ENCODE measurements around the gene PLXNC1. TPM values are rescaled to one million over a fixed set of nuclear protein-coding genes. Genes with fewer than 3 reads are reported as not detected.

PLXNC1 gene
- total RNA-seq, 1 donor from 2014 or later, result 2.7 TPM

DNA sequence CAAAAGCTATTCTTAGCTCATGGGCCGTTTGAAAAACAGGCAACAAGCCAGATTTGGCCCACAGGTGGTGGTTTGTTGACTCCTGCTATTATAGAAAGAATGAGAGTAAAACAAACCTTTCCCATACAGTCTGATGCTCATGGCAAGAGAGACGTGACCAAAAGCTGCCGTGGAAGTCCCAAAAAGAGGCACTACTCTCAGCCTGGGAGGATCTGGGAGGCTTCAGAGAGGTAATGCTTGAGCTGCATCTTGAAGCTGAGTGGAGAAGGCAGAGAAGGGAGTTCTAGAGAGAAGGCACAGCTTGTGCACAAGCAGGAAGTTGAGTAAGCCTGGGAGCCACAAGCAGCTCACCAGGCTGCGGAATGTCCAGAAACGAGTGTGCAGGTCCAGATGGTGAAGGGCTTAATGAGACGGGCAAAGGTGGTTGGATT, 9.6 kb downstream of the PLXNC1 start:
- DNase-seq (ENCODE audit: low read depth), result no peak

- DNase-seq (ENCODE audit: low read depth), result no peak
Measured at GRCh38 chr12:94158666-94159065, 10.3 kb downstream of the PLXNC1 start.

- DNase-seq (ENCODE audit: low read depth), result no peak
Measured at GRCh38 chr12:94162108-94162507, 13.7 kb downstream of the PLXNC1 start.

DNA sequence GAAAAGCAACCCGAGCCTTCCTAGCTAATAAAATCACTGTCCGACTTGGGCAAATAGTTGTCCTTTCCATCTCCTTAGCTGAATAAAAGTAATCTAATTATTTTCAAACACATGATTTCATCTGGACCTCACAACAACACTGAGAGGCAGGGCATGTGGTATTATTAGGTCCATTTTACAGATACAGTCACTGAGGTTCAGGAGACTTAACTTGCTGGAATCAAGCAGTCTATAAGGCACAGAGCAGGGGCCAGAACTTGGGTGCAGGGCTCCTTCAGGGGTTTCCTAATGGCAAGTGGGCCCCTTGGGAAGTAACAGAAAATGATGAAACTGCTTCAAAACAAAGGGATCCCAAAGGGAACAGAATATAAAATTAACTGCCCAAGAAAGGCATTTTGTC, 15.5 kb downstream of the PLXNC1 start:
- DNase-seq (ENCODE audit: low read depth), result no peak

- DNase-seq (ENCODE audit: low read depth), result no peak
Measured at GRCh38 chr12:94165138-94165537, 16.8 kb downstream of the PLXNC1 start.

DNA sequence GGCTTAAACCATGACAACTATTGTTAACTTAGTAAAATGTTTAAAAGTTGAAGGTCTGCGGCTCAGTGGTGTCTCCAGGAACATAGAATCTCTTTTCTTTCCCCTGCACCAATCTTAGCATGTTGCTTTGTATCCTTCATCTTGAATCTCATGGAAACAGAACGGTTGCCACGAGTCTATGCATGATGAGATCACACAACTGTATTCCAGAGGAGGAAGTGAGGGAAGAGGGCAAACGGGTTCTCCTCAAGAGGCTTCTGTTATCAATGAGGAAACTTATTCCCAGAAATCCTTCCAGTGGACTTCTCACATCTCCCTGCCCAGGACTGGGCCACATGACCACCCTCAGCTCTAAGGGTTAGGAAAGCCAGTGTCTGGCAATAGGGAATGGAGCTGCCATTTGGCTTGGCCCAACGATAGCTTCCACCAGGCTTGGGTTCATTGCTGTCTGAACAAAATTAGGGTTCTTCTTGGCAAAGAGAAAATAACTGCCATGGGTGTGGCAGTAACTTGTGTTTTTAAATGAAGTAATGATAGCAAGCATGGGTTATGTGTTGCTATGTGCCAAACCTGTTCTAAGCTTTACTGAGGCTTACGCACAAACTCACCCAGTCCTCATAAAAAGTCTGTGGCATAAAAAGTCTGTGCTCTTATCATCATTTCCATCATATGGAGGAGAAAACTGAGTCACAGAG, 17.4 kb downstream of the PLXNC1 start:
- DNase-seq (ENCODE audit: low read depth), result no peak

DNA sequence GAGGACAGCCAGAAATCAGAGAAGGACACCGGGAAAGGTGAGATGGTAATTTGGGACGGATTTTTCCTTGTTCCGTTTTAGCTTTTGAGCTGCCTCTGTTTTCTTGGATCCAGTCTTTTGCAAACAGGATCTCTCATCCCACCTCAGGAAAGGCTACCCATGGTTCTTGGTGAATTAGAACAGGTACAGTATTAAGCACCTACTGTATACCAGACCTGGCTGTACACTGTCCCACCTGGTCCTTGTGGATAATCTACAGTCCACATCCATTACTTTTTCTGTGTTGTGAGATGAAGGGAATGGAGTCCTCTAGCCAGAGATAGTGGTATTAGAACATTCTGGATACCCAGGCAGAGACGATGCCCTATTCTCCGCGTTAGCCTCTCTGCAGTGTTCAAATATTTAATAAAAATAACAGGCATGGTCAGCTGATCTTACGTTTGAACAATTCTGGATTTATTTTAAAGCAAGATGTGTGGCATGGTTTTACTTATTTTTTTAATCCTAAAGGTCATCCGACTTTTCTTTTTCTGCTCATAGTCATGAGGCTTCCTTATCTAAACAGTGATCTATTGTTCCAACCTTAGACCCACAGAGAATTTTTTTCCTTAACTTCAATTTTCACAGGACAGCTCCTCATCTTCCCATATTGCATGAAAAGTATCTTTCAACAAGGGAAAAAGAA, 18.8 kb downstream of the PLXNC1 start:
- no peak for DNase-seq (ENCODE audit: low read depth)

DNA sequence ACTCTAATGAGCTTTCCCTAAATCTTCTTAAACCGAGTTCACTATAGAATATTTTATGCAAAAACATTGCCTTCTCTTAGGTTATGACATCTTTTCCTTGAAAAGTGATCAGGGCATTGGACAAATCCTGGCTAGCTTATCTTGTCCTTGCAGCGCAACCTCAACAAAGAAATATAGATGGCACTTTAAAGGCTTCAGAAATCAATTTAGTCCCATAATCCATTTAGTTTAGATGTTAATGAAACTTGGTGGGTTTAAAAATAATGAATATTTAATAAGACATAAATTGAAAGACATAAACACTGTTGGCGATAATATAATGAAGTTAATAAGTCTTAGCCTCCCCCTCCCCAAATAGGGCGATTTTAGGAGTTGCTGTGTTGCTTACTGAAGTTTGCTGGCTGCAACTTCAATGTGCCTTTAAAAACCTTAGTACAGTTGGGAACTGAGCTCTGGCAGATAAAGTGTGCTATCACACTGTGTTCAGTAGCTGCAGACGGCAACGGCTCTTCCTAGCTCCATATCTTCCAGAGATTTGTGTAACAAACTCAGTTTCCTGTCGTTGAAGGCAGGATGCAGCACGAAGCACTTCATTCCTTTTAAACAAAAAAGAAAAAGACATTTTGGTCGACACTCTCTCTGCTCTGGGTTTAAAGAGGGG, 19.5 kb downstream of the PLXNC1 start:
- DNase-seq (ENCODE audit: low read depth), result no peak

DNA sequence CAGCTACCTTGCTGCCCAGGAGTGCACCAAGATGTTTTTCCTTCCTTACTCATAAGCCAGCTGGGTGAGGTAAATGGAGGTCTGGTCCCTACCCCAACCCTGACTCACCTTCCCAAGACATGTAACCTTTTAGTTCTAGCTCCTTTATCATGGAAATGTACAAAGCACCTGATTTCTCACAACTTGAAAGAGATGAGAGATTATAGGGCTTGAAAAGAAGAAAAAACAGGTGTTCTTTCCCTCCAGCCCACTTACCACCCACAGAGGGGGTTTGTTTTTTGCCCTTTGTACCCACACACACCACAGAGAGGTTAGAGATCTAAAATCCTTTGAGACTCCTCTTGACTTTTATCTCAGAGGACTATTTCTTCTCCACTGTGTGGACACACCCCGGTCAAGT, 21.1 kb downstream of the PLXNC1 start:
- no peak for DNase-seq (ENCODE audit: low read depth)

DNA sequence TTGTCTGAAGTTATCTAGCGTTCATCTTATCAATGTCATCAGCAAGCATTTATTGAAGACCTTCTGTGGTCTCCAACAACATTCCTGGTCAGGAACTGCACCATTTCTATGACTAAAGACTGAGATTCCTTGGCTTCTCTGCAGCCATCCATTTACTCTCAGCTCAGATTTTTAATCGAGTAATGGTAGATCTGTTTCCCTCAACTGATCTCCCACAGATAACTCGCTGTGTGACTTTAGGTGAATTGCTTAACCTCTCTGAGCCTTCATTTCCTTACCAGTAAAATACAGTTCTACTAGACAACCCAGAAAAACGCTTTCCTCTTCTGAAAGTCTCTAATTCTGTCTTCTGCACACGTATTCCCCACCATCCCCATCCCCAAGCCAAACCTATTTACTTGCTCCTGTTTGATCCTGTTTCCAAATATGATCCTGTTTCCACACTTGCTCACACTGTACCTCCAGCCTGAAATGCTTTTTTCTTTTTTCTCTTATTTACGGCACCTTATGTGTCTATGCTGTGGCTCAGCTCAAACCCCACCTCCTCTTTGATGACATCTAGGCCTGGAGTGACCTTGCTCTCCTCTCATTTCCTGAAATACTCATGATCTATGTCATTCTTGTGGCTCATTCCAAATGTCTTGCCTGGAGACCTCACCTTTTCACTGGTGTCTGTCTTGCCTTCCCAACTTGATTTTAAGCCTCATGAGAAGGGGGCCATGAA, 21.8 kb downstream of the PLXNC1 start:
- DNase-seq (ENCODE audit: low read depth), result no peak

DNA sequence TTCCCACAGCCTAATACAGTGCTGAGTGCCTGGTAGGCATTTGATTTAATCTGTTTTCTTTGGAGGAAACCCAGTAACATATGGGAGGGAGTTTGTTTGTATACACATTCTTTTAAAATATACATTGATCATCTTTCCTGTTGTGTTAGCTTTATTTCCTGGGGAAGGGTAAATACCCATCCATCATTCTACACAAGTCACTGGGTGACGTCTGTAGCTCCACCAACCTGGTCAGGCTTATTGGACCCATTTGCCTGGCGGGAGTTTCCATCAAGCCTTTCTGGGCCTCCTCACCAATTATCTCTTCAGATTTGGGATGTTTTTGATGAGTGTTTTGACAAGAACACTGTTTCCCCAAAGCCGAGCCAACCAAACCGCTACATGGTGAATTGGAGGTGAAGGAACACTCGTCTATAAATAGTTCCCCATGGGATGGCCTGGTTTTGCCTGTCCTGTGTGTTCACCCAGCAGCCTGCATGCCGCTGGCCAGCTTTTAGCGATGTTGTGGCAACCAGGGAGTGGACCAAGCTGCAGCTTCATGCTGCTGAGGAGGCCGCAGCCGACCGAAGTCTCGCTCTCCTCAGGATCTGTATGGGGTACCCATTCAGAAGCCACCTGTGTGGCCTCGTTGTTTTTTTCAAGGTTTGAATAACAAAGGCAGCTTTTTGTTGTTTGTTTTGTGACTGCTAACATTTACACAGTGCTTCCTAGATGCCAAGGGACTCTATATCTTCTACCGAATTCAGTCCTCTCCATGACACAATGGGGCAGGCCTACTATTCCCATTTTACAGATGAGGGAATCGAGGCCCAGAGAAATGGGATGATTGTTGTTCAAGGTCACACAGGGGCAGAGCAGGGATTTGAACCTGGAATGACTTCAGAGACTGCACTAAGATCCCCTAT, 22.6 kb downstream of the PLXNC1 start:
- no peak for DNase-seq (ENCODE audit: low read depth)

DNA sequence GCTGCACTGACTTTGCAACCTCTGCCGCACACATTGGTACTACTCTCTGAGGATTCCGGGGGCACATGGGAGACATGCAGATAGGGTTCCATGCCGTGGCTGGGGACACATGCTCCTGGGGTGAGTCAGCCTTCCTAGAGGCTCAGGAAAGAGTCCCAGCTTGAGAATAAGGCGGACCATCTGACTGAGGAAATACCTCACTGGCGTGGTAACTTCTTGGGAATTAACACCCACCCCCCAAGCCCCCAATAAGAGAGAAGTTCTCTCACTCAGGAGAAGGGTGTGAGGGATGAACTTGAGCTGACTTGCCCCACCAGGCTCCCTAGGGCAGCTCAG, 23.2 kb downstream of the PLXNC1 start:
- no peak for DNase-seq (ENCODE audit: low read depth)

- DNase-seq (ENCODE audit: low read depth), result no peak
Measured at GRCh38 chr12:94172031-94172430, 23.7 kb downstream of the PLXNC1 start.

DNA sequence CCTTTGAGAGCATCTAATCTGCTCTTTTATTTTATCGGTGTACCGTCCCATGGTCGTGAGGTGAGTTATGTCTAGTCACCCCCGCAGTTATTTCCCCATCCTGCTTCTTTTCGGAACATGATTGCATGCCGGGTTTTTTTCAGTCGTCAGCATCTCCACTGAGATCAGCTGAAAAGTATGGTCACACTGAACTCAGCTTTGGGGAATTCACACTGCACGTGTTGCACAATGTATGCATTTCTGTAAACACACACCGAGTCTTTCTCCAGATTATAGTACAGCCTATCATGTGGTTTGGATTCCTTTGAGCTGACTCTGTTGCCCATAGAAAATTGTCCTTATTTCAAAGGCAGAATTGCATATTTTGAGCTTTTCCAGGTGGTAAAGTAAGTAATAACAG, 24.6 kb downstream of the PLXNC1 start:
- DNase-seq (ENCODE audit: low read depth), result no peak

GRCh38 chr12:94173660-94174265, 25.4 kb downstream of the PLXNC1 start:
- DNase-seq (ENCODE audit: low read depth), result no peak

GRCh38 chr12:94174576-94174975, 26.2 kb downstream of the PLXNC1 start:
- DNase-seq (ENCODE audit: low read depth), result no peak

- DNase-seq (ENCODE audit: low read depth), result no peak
Measured at GRCh38 chr12:94175763-94176668, 27.6 kb downstream of the PLXNC1 start.

GRCh38 chr12:94178054-94178453, 29.7 kb downstream of the PLXNC1 start:
- no peak for DNase-seq (ENCODE audit: low read depth)

DNA sequence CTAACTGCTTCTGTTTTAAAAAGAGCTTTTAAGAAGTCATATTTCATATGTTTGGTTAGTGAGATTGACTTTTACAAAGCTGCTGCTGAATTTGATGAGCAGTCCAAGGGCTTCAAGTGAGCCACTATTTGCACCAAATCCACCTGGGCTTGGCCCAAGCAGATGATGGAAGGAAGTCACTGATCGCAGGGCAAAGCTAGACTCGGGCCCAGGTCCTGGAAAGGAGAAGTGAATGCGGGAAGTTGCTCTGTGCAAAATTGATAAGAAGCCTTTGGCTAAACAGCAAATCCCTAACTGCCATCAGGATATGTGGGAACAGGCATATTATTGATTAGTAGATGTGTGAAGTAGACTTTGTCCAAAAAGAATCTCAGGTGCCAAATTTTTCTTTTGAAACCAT, 30.5 kb downstream of the PLXNC1 start:
- no peak for DNase-seq (ENCODE audit: low read depth)

DNA sequence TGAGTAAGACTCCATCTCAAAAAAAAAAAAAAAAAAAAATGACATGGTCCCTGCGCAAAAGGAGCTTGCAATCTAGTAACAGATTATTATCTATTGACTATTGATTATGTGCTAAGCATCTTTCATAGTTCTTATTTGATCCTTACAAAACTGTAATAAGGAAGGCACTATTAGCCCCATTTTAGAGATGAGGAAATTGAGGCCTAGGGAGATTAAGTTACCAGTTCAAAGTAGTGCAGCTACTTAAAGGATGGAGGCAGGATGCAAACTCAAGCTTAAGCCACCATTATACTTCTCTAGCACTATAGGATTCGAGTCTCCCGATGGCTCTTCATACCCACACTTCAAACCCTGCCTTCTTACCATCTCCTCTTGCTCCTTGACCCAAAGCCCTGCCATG, 31.3 kb downstream of the PLXNC1 start:
- no peak for DNase-seq (ENCODE audit: low read depth)
